Spleen (tissue), 11 donors: Measurements from ENCODE around the gene LYPD8. TPM values are rescaled to one million over a fixed set of nuclear protein-coding genes. Genes with fewer than 3 reads are reported as not detected.

Experiments
- DNase-seq: peaks from one replicate; pipeline ENCODE4 v3.0.0-alpha.2; 2020
- H3K27ac ChIP-seq, 8 donors: fragments of 200-600 bp; sonication (generic) in 7 of 8; 1 replicate in 4 of 8; 2 replicates in 4 of 8; pipeline versions ENCODE4 v1.5.0 to v1.8.0; 2016 to 2021; ENCODE audit warnings: inconsistent platforms in 4 of 8, mild to moderate bottlenecking in 4 of 8, moderate library complexity in 1 of 8
- H3K27me3 ChIP-seq, 7 donors: fragments of 200-600 bp; sonication (generic) in 6 of 7; replicated peaks in 1 of 7; 1 replicate in 4 of 7; 2 replicates in 3 of 7; pipeline versions ENCODE4 v1.5.0 to v1.8.0; 2016 to 2021; ENCODE audit warnings: inconsistent platforms in 3 of 7, mild to moderate bottlenecking in 1 of 7
- H3K36me3 ChIP-seq, 6 donors: fragments of 200-600 bp; sonication (generic) in 5 of 6; 1 replicate in 4 of 6; 2 replicates in 2 of 6; pipeline versions ENCODE4 v1.5.0 to v1.8.0; 2016 to 2021; ENCODE audit warnings: inconsistent platforms in 2 of 6
- H3K4me1 ChIP-seq, 6 donors: fragments of 200-600 bp; sonication (generic) in 5 of 6; 1 replicate in 3 of 6; 2 replicates in 3 of 6; pipeline versions ENCODE4 v1.5.0 to v1.8.0; 2016 to 2021; ENCODE audit warnings: inconsistent platforms in 3 of 6
- H3K4me3 ChIP-seq, 8 donors: fragments of 200-600 bp; sonication (generic) in 7 of 8; 1 replicate in 4 of 8; 2 replicates in 4 of 8; pipeline versions ENCODE4 v1.5.0 to v1.8.0; 2016 to 2021; ENCODE audit warnings: inconsistent platforms in 4 of 8, mild to moderate bottlenecking in 4 of 8, moderate library complexity in 2 of 8
- H3K9me3 ChIP-seq, 8 donors: fragments of 200-600 bp; sonication (generic) in 7 of 8; 1 replicate in 4 of 8; 2 replicates in 4 of 8; pipeline versions ENCODE4 v1.5.0 to v1.8.0; 2016 to 2021; ENCODE audit warnings: inconsistent platforms in 4 of 8
- CTCF ChIP-seq, 11 experiments: fragments of 200-600 bp in 7 of 11; fragments of 450-650 bp in 4 of 11; sonication (generic) in 4 of 11; IDR thresholded peaks in 8 of 11; conservative IDR thresholded peaks in 3 of 11; 1 replicate in 7 of 11; 2 replicates in 4 of 11; pipeline versions ENCODE4 v1.4.0 to v1.8.0; 2016 to 2021; ENCODE audit warnings: antibody characterized with exemption in 11 of 11, inconsistent platforms in 4 of 11, mild to moderate bottlenecking in 1 of 11
- POLR2A ChIP-seq, 3 donors: fragments of 450-650 bp; IDR thresholded peaks; one replicate each; pipeline ENCODE4 v1.5.1; 2017; ENCODE audit warnings: antibody characterized with exemption in 3 of 3, mild to moderate bottlenecking in 1 of 3
- POLR2AphosphoS5 ChIP-seq, 3 donors: sonication (generic); formaldehyde crosslinking; IDR thresholded peaks; one replicate each; pipeline ENCODE4 v1.5.1; 2017; ENCODE audit warnings: antibody characterized with exemption in 3 of 3
- WGBS, 5 donors: extraction: QIAGEN DNeasy Blood & Tissue Kit in 3 of 5; methylation state at CpG; one replicate each; pipeline versions ENCODE4 v1.1.5 to v1.1.7; 2013 to 2018; 5-methylcytosine and 5-hydroxymethylcytosine counted together
- intact Hi-C: fragments of 100-400 bp; cut with DNase I; formaldehyde crosslinking; loops from one replicate; pipeline ENCODE4 v1.15.0; 2023; ENCODE audit warnings: low total_unique reads
- polyA plus RNA-seq, 3 donors: library from polyadenylated mRNA; stranded (reverse); fragments of 200-250 nt; gene quantifications; one replicate each; pipeline ENCODE4 v1.2.1, GENCODE V29; 2013
- total RNA-seq, 7 donors: library from RNA; depleted of rRNA in 3 of 7; stranded (reverse); fragments of >200 nt in 3 of 7; fragmentation: NEBNext Ultra II Directional in 4 of 7; extraction: Animal tissue kit (Norgen Biotek cat#: 25700) in 4 of 7; gene quantifications; one replicate each; pipeline versions ENCODE4 v1.1.0 to v1.2.1, GENCODE V29; 2016 to 2021
- donor health status: healthy with polysubstance abuse.
- donor health status: DM: no; HTN: no; CAD: no; lungs with moderate emphysema.
- donor health status: DM: no; HTN: no; CAD: no.
- donor health status: Bipolar disorder and iron deficiency.
- donor health status: healthy.
- donor health status: DM: no; HTN: no; CAD: no.
- donor health status: DM: yes; HTN: yes; CAD: no.

Gene LYPD8
- total and polyA plus RNA-seq, 10 donors, result 0.09 to 0.54 (median 0.17) TPM; not detected in 5

GRCh38 chr1:248759644-248760043 is 4.1 kb upstream of the LYPD8 start:
- Histone ChIP-seq H3K27ac (peak overlapping the region in 1 of 8 donors; percentile 13), H3K4me3 (no peak overlapping the region), H3K36me3 (no peaks in the 10 kb centered on the region), H3K27me3 (no peaks in the 10 kb centered on the region), H3K9me3 (peaks cover 0 to 8% (median 0%) of the 10 kb centered on the region in 8 donors), H3K4me1 (peaks cover 0 to 6% (median 0%) of the 10 kb centered on the region in 6 donors)
- no peak for TF ChIP-seq POLR2A (IDR thresholded peaks at IDR 0.05)
- no peak for TF ChIP-seq POLR2AphosphoS5 (IDR thresholded peaks at IDR 0.05)
- no peak for TF ChIP-seq CTCF (IDR thresholded peaks at IDR 0.05 in 8 of 11, conservative IDR thresholded peaks at IDR 0.05 in 3 of 11)
- intact Hi-C loops, result no loop called here
- 75 to 84% (median 77%) methylated on average over 3 of the region's 3 CpGs for WGBS, 5 donors
- DNase-seq, result no peak

- TF ChIP-seq CTCF (IDR thresholded peaks at IDR 0.05 in 8 of 11, conservative IDR thresholded peaks at IDR 0.05 in 3 of 11), result no peak
- no peak for TF ChIP-seq POLR2A (IDR thresholded peaks at IDR 0.05)
- TF ChIP-seq POLR2AphosphoS5 (IDR thresholded peaks at IDR 0.05), result no peak
- Histone ChIP-seq H3K27ac (no peak overlapping the region), H3K4me1 (peaks cover 0 to 6% (median 0%) of the 10 kb centered on the region in 6 donors), H3K9me3 (peaks cover 0 to 8% (median 0%) of the 10 kb centered on the region in 8 donors), H3K4me3 (no peak overlapping the region), H3K27me3 (no peaks in the 10 kb centered on the region), H3K36me3 (no peaks in the 10 kb centered on the region)
- intact Hi-C loops, result no loop called here
- 90 to 95% (median 93%) methylated on average over 9 of the region's 9 CpGs for WGBS, 5 donors
- no peak for DNase-seq
Measured at GRCh38 chr1:248758352-248758751, 2.8 kb upstream of the LYPD8 start.

GRCh38 chr1:248757784-248758195 is 2.2 kb upstream of the LYPD8 start:
- Histone ChIP-seq H3K27me3 (no peaks in the 10 kb centered on the region), H3K9me3 (peaks cover 0 to 8% (median 0%) of the 10 kb centered on the region in 8 donors), H3K4me1 (peaks cover 0 to 6% (median 0%) of the 10 kb centered on the region in 6 donors), H3K36me3 (no peaks in the 10 kb centered on the region), H3K27ac (no peak overlapping the region), H3K4me3 (no peak overlapping the region)
- intact Hi-C loops, result no loop called here
- no peak for TF ChIP-seq POLR2AphosphoS5 (IDR thresholded peaks at IDR 0.05)
- no peak for TF ChIP-seq POLR2A (IDR thresholded peaks at IDR 0.05)
- TF ChIP-seq CTCF (IDR thresholded peaks at IDR 0.05 in 8 of 11, conservative IDR thresholded peaks at IDR 0.05 in 3 of 11), result no peak
- no peak for DNase-seq
- 71 to 82% (median 80%) methylated on average over 5 of the region's 5 CpGs for WGBS, 5 donors

GRCh38 chr1:248756636-248757035 is 1.1 kb upstream of the LYPD8 start:
- no peaks in the 10 kb centered on the region for H3K27me3 ChIP-seq
- no peak for DNase-seq
- H3K9me3 ChIP-seq, result peaks cover 0 to 6% (median 0%) of the 10 kb centered on the region in 8 donors
- intact Hi-C loops, result no loop called here
- no peaks in the 10 kb centered on the region for H3K36me3 ChIP-seq
- peaks cover 0 to 12% (median under 1%) of the 10 kb centered on the region in 6 donors for H3K4me1 ChIP-seq
- no peak for TF ChIP-seq CTCF (IDR thresholded peaks at IDR 0.05 in 8 of 11, conservative IDR thresholded peaks at IDR 0.05 in 3 of 11)
- TF ChIP-seq POLR2AphosphoS5 (IDR thresholded peaks at IDR 0.05), result no peak
- no peak for TF ChIP-seq POLR2A (IDR thresholded peaks at IDR 0.05)
- 84 to 90% (median 88%) methylated on average over 5 of the region's 5 CpGs for WGBS, 5 donors
- H3K27ac ChIP-seq, result no peak overlapping the region
- H3K4me3 ChIP-seq, result no peak overlapping the region
